ENCODE measurements around the gene TTC28.
A peak's percentile ranks its signal among the peaks of the same experiment; 100 is the strongest.

The TTC28 gene

GRCh38 chr22:28268850-28269249 is 410.8 kb downstream of the TTC28 start:
- DNase-seq (ENCODE audit: low read depth), result no peak

- no peak for DNase-seq (ENCODE audit: low read depth)
Observed at GRCh38 chr22:28268171-28268570, 411.5 kb downstream of the TTC28 start.

- no peak for DNase-seq (ENCODE audit: low read depth)
Observed at GRCh38 chr22:28260619-28261018, 419.0 kb downstream of the TTC28 start.

- DNase-seq (ENCODE audit: low read depth), result no peak
Observed at GRCh38 chr22:28259774-28260312, 419.8 kb downstream of the TTC28 start.

- no peak for DNase-seq (ENCODE audit: low read depth)
Observed at GRCh38 chr22:28254396-28254795, 425.2 kb downstream of the TTC28 start.

GRCh38 chr22:28252539-28252938 is 427.1 kb downstream of the TTC28 start:
- DNase-seq (ENCODE audit: low read depth), result no peak

GRCh38 chr22:28250036-28250695 is 429.5 kb downstream of the TTC28 start:
- DNase-seq (ENCODE audit: low read depth), result no peak

- no peak for DNase-seq (ENCODE audit: low read depth)
Observed at GRCh38 chr22:28249402-28249801, 430.2 kb downstream of the TTC28 start.

GRCh38 chr22:28247667-28248363 is 431.8 kb downstream of the TTC28 start:
- DNase-seq (ENCODE audit: low read depth), result no peak

- DNase-seq (ENCODE audit: low read depth), result peak; percentile 38
Observed at GRCh38 chr22:28247136-28247535, 432.5 kb downstream of the TTC28 start.

- DNase-seq (ENCODE audit: low read depth), result peak; percentile 65
Observed at GRCh38 chr22:28246397-28246796, 433.2 kb downstream of the TTC28 start.

GRCh38 chr22:28245579-28246224 is 433.9 kb downstream of the TTC28 start:
- DNase-seq (ENCODE audit: low read depth), result no peak

GRCh38 chr22:28244757-28245156 is 434.9 kb downstream of the TTC28 start:
- no peak for DNase-seq (ENCODE audit: low read depth)

- DNase-seq (ENCODE audit: low read depth), result no peak
Observed at GRCh38 chr22:28243539-28243938, 436.1 kb downstream of the TTC28 start.

GRCh38 chr22:28241656-28242290 is 437.9 kb downstream of the TTC28 start:
- no peak for DNase-seq (ENCODE audit: low read depth)

- DNase-seq (ENCODE audit: low read depth), result no peak
Observed at GRCh38 chr22:28239941-28240340, 439.7 kb downstream of the TTC28 start.

GRCh38 chr22:28237783-28238182 is 441.9 kb downstream of the TTC28 start:
- DNase-seq (ENCODE audit: low read depth), result no peak

- no peak for DNase-seq (ENCODE audit: low read depth)
Observed at GRCh38 chr22:28237112-28237511, 442.5 kb downstream of the TTC28 start.

GRCh38 chr22:28232204-28232603 is 447.4 kb downstream of the TTC28 start:
- no peak for DNase-seq (ENCODE audit: low read depth)

GRCh38 chr22:28231441-28231840 is 448.2 kb downstream of the TTC28 start:
- peak; percentile 32 for DNase-seq (ENCODE audit: low read depth)

- no peak for DNase-seq (ENCODE audit: low read depth)
Observed at GRCh38 chr22:28230671-28231070, 449.0 kb downstream of the TTC28 start.

All from fibroblast of gingiva (primary cell).